HG03457 (cell line): ENCODE data around the gene LORICRIN.

ENCODE experiments used
- ATAC-seq: cut with Tn5 transposase; IDR thresholded peaks from one replicate; pipeline ENCODE4 v1.9.1; 2021; ENCODE audit warnings: moderate number of reproducible peaks; ENCODE audit not compliant: unreplicated experiment

The LORICRIN gene

DNA sequence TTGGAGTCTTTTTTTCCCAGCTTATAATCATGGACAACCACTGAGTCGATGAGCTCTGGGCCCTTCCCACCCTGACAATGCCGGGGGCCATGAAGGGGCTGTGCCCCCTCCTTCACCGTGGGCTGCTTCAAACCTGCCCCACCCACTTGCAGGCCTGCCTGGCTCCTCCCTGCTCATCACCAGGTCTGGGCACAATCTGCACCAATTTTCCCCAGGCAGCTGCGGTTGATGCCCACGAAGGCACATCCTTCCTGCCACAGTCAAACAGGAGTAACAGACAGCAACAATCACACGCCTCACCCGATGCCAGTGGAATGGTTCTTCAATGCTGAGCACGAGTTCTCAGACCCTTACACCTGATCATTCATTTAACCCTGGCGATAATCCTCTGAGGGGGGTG is 34.4 kb downstream of the LORICRIN start:
- no peak for ATAC-seq

GRCh38 chr1:153302308-153302707 is 42.8 kb downstream of the LORICRIN start:
- ATAC-seq, result no peak

GRCh38 chr1:153305682-153306081 is 46.2 kb downstream of the LORICRIN start:
- no peak for ATAC-seq

DNA sequence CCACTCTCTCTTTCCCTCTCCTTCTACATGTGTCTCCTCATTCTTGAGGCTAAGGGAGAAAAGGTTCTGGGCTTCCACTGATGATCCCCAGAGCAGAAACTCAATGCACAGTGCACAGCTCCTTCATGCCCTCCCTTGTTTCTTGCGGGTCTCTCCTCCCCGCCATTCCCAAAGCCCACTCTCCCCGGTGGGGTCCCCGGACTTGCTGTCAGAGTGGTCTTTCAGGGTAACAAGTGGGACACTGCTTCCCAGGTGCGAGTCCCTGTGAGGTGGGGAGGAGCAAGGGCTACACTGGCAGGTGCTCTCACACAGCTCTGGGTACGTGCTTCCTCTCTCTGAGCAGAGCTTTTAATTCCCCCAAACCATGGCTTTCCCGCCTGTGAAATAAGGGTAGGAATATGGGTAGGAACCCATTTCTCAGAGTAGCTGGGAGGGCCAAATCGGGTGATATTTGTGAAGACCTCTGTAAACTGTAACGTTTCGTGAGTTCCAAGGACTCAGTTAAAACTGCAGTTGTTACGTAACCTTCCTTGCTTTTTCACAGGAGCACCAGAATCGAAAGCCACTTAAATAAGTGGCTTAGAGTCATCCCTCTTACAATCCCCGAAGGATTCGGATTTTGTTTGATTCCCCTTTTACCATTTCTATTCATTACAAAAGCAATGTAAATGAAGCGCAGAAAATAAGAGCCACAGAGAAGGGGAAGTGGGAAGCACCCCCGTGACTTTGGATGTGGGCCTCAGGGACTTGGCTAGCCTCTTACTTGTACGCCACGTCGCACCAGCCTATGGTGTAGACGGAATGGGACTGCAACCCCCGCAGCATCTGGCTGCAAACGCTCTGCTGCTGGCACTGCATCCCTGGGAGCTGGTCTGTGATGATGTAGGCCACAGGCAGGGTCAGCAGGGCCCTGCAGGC is 47.1 kb downstream of the LORICRIN start:
- no peak for ATAC-seq

DNA sequence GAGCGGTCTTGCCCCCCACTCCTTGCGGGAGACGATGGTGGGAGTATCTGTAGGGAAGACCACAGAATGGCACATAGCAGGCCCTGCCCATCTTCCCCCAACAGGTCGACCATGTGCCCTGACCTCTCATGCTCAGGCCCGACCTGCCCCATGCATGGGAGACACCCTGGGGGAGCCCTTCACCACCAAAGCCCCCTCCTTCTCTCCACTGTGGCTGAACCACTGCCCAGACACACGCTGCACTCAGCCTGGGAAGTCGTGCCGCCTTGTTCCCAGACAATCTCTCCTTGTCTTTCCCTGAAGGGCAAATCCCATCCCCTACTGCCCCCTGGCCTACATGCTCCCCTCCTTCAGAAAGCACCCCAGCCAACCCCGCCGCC is 47.7 kb downstream of the LORICRIN start:
- ATAC-seq, result no peak

DNA sequence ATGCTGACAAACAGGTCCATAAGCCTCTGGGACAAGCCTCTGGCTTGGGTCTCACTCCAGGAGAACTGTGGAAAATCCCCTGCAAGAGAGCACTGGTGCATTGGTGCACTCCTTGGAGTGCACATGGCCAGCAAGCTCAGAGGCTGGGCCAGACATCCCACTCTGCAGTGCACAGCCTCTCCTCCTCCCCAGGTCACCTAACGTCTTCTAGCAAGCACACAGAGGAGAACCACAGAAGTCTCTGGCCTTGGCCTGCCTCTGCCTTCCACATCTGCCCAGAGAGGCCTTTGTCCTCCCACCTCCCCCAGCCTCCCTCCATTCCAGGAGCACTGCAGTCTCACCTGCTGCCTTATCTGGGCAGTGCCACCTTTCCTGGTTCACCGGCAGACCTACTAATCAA is 49.1 kb downstream of the LORICRIN start:
- ATAC-seq, result no peak

DNA sequence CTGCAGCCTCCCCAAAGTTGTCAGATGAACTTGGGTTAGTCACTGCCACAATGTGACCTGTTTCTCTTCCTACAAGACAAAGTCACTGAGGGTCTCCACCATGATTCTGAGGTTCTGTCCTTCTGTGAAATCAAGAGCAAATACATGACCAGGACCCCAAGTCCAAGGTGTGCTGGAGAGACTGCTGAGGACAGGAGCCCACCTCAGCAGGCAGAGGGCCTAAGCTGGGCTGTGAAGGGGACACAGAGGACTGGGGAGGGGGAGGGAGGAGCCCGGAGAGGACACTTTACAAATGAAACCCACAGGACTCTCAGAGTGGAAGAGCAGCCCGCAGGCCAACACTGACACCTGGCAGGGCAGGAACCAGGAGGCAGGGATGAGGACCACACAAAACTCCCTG is 50.0 kb downstream of the LORICRIN start:
- ATAC-seq, result no peak

GRCh38 chr1:153310526-153310925 is 51.0 kb downstream of the LORICRIN start:
- ATAC-seq, result no peak
